IPS DF 19.7 (cell line): ENCODE data around the gene ABHD5.

Experiments used
- DNase-seq: peaks from one replicate; pipeline ENCODE4 v3.0.0-alpha.2; 2013; ENCODE audit warnings: low read depth, low spot score

ABHD5 gene

GRCh38 chr3:43779850-43780249, 89.1 kb downstream of the ABHD5 start:
- no peak for DNase-seq

- DNase-seq, result no peak
Observed at GRCh38 chr3:43782541-43782940, 91.8 kb downstream of the ABHD5 start.
